CD14-positive monocyte (primary cell): ENCODE measurements around the gene ANTKMT. TPM values are rescaled to one million over a fixed set of nuclear protein-coding genes. Genes with fewer than 3 reads are reported as not detected.

ENCODE experiments used
- DNase-seq, 3 donors: peaks; one replicate each; pipeline ENCODE4 v3.0.0-alpha.2; 2011 to 2022
- H2AFZ ChIP-seq: 2 replicates; pipeline ENCODE4 v1.6.0; 2012; ENCODE audit warnings: mild to moderate bottlenecking, low read depth, low read length, inconsistent platforms; ENCODE audit not compliant: insufficient read depth, poor library complexity, severe bottlenecking
- H3K27ac ChIP-seq, 2 donors: 1 replicate in 1 of 2; 2 replicates in 1 of 2; pipeline ENCODE4 v1.5.1; 2012 to 2013; ENCODE audit warnings: low read length in 2 of 2, control low read depth in 1 of 2, inconsistent platforms in 1 of 2, low read depth in 1 of 2, mild to moderate bottlenecking in 1 of 2
- H3K27me3 ChIP-seq, 2 donors: one replicate each; pipeline versions ENCODE4 v1.6.0 to v1.6.1; 2011 to 2013; ENCODE audit warnings: low read length in 2 of 2; ENCODE audit not compliant: control insufficient read depth in 2 of 2, insufficient read depth in 2 of 2
- H3K36me3 ChIP-seq, 2 donors: replicated peaks in 1 of 2; 1 replicate in 1 of 2; 2 replicates in 1 of 2; pipeline versions ENCODE4 v1.5.1 to v1.6.1; 2012 to 2013; ENCODE audit warnings: low read length in 2 of 2, control low read depth in 1 of 2, inconsistent platforms in 1 of 2, mild to moderate bottlenecking in 1 of 2; ENCODE audit not compliant: insufficient read depth in 2 of 2, control insufficient read depth in 1 of 2
- H3K4me1 ChIP-seq, 2 donors: 1 replicate in 1 of 2; 2 replicates in 1 of 2; pipeline versions ENCODE4 v1.5.1 to v1.6.1; 2012 to 2013; ENCODE audit warnings: low read length in 2 of 2, control low read depth in 1 of 2, inconsistent platforms in 1 of 2, mild to moderate bottlenecking in 1 of 2, moderate library complexity in 1 of 2; ENCODE audit not compliant: insufficient read depth in 2 of 2, control insufficient read depth in 1 of 2
- H3K4me2 ChIP-seq: replicated peaks from 2 replicates; pipeline ENCODE3; 2012; ENCODE audit warnings: low read length, moderate library complexity, mild to moderate bottlenecking; ENCODE audit not compliant: poor library complexity, severe bottlenecking; ENCODE audit errors: extremely low read depth
- H3K4me3 ChIP-seq, 3 experiments: fragments of 200-600 bp in 1 of 3; sonication (generic) in 1 of 3; replicated peaks in 1 of 3; 1 replicate in 2 of 3; 2 replicates in 1 of 3; pipeline ENCODE4 v1.5.1; 2011 to 2013; ENCODE audit warnings: low read length in 3 of 3, mild to moderate bottlenecking in 3 of 3, control low read depth in 2 of 3, low read depth in 2 of 3, inconsistent platforms in 1 of 3, moderate library complexity in 1 of 3
- H3K79me2 ChIP-seq: 2 replicates; pipeline ENCODE4 v1.6.0; 2012; ENCODE audit warnings: mild to moderate bottlenecking, control low read depth, inconsistent platforms, low read length, moderate library complexity; ENCODE audit not compliant: insufficient read depth
- H3K9ac ChIP-seq: 2 replicates; pipeline ENCODE4 v1.6.0; 2017; ENCODE audit warnings: low read length, mild to moderate bottlenecking; ENCODE audit not compliant: insufficient read depth, poor library complexity, severe bottlenecking
- H3K9me3 ChIP-seq, 2 donors: replicated peaks in 1 of 2; 1 replicate in 1 of 2; 2 replicates in 1 of 2; pipeline versions ENCODE4 v1.5.1 to v1.6.1; 2012 to 2013; ENCODE audit warnings: low read length in 2 of 2, control low read depth in 1 of 2; ENCODE audit not compliant: control insufficient read depth in 1 of 2, insufficient read depth in 1 of 2
- H4K20me1 ChIP-seq: 2 replicates; pipeline ENCODE4 v1.6.0; 2012; ENCODE audit warnings: mild to moderate bottlenecking, low read length, control low read depth, moderate library complexity; ENCODE audit not compliant: insufficient read depth
- H3K27ac Mint-ChIP-seq, 7 donors: one replicate each; pipeline ENCODE4 v1.8.0; 2020; ENCODE audit warnings: mild to moderate bottlenecking in 7 of 7, mixed read lengths in 7 of 7, moderate library complexity in 6 of 7, inconsistent platforms in 2 of 7
- H3K27me3 Mint-ChIP-seq, 3 donors: one replicate each; pipeline ENCODE4 v1.8.0; 2021 to 2022; ENCODE audit warnings: low read depth in 3 of 3, mild to moderate bottlenecking in 3 of 3, mixed read lengths in 3 of 3, moderate library complexity in 3 of 3, inconsistent platforms in 1 of 3
- H3K36me3 Mint-ChIP-seq, 2 donors: one replicate each; pipeline ENCODE4 v1.8.0; 2020; ENCODE audit warnings: mixed read lengths in 2 of 2, inconsistent platforms in 1 of 2, mild to moderate bottlenecking in 1 of 2
- H3K4me1 Mint-ChIP-seq: one replicate; pipeline ENCODE4 v1.8.0; 2020; ENCODE audit warnings: mild to moderate bottlenecking, mixed read lengths
- H3K4me3 Mint-ChIP-seq, 2 donors: one replicate each; pipeline ENCODE4 v1.8.0; 2020; ENCODE audit warnings: mild to moderate bottlenecking in 2 of 2, mixed read lengths in 2 of 2, moderate library complexity in 1 of 2
- H3K9me3 Mint-ChIP-seq, 7 donors: one replicate each; pipeline ENCODE4 v1.8.0; 2020 to 2022; ENCODE audit warnings: mixed read lengths in 7 of 7, mild to moderate bottlenecking in 6 of 7, moderate library complexity in 6 of 7, inconsistent platforms in 2 of 7
- WGBS: methylation state at CpG from one replicate; pipeline ENCODE4 v1.1.5; 2013; ENCODE audit warnings: missing lambda C conversion rate; ENCODE audit not compliant: insufficient coverage; 5-methylcytosine and 5-hydroxymethylcytosine counted together
- intact Hi-C, 2 donors: fragments of 100-400 bp; cut with micrococcal nuclease; formaldehyde crosslinking; loops; one replicate each; pipeline versions ENCODE4 v1.15.0 to v1.15.1; 2023
- polyA plus RNA-seq, 3 donors: library from polyadenylated mRNA; depleted of rRNA in 1 of 3; unstranded in 2 of 3; stranded (reverse) in 1 of 3; fragments of 300-500 nt in 2 of 3; fragments of >200 nt in 1 of 3; fragmentation: Illumina TruSeq in 2 of 3; gene quantifications; 1 replicate in 2 of 3; 2 replicates in 1 of 3; pipeline ENCODE4 v1.2.3, GENCODE V29; 2012 to 2021
- TF ChIP-seq, protein P1 (sequence below): fragments of 200-600 bp; IDR thresholded peaks from one replicate; pipeline ENCODE4 v1.8.0; 2022; ENCODE audit warnings: antibody characterized with exemption, mild to moderate bottlenecking

ANTKMT gene
- polyA plus RNA-seq, 3 donors = 21.5 to 56.3 (median 34.4) TPM

DNA sequence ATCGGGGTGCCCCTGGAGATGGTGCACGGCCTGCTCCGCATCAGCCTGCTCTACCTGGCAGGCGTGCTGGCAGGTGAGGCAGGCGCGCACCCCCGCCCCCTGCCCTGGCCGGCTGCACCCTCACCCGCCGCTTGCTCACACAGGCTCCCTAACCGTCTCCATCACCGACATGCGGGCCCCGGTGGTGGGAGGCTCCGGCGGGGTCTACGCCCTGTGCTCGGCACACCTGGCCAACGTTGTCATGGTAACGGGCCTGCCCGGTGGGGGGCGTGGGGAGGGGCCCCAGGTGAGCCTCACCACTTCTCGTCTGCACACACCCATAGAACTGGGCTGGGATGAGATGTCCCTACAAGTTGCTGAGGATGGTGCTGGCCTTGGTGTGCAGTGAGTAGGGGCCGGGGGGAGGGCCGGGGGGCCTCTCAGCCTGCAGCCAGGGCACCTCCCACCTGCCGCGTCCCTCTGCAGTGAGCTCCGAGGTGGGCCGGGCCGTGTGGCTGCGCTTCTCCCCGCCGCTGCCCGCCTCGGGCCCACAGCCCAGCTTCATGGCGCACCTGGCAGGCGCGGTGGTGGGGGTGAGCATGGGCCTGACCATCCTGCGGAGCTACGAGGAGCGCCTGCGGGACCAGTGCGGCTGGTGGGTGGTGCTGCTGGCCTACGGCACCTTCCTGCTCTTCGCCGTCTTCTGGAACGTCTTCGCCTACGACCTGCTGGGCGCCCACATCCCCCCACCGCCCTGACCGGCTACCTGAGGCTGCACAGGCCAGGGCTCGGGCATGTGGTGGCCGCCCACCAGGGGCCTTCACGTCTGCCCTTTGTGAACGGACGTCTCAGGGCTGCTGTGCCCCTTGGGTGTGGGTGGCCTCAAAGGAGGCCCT lies 43.4 kb upstream of the ANTKMT start:
- Mint-ChIP-seq H3K27ac (no peak overlapping the region), H3K4me3 (peak overlapping the region in 1 of 2 donors; percentile 30), H3K4me1 (peaks cover 24% of the 10 kb centered on the region), H3K9me3 (peaks cover 0 to 5% (median 0%) of the 10 kb centered on the region in 7 donors), H3K36me3 (peaks cover 21 to 32% of the 10 kb centered on the region in 2 donors), H3K27me3 (peaks cover 21 to 38% (median 23%) of the 10 kb centered on the region in 3 donors)
- Histone ChIP-seq H3K9ac (no peak overlapping the region), H3K36me3 (peaks cover 23 to 30% of the 10 kb centered on the region in 2 donors), H3K4me3 (no peak overlapping the region), H3K27me3 (peaks cover 3 to 30% of the 10 kb centered on the region in 2 donors), H3K4me2 (no peak overlapping the region), H3K79me2 (peaks cover 22% of the 10 kb centered on the region), H3K9me3 (no peaks in the 10 kb centered on the region), H2AFZ (no peak overlapping the region), H3K27ac (no peak overlapping the region), H3K4me1 (peaks cover 27 to 43% of the 10 kb centered on the region in 2 donors), H4K20me1 (peaks cover 47% of the 10 kb centered on the region)
- intact Hi-C loops = loop anchor here in 1 of 2 donors (2.0 kb wide), 1 partner anchor 15 kb away; no protein-coding TSS in a partner anchor
- WGBS = 78% methylated on average over 36 of the region's 57 CpGs
- no peak for DNase-seq
- TF ChIP-seq, protein P1, sequence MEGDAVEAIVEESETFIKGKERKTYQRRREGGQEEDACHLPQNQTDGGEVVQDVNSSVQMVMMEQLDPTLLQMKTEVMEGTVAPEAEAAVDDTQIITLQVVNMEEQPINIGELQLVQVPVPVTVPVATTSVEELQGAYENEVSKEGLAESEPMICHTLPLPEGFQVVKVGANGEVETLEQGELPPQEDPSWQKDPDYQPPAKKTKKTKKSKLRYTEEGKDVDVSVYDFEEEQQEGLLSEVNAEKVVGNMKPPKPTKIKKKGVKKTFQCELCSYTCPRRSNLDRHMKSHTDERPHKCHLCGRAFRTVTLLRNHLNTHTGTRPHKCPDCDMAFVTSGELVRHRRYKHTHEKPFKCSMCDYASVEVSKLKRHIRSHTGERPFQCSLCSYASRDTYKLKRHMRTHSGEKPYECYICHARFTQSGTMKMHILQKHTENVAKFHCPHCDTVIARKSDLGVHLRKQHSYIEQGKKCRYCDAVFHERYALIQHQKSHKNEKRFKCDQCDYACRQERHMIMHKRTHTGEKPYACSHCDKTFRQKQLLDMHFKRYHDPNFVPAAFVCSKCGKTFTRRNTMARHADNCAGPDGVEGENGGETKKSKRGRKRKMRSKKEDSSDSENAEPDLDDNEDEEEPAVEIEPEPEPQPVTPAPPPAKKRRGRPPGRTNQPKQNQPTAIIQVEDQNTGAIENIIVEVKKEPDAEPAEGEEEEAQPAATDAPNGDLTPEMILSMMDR = no peak

DNA sequence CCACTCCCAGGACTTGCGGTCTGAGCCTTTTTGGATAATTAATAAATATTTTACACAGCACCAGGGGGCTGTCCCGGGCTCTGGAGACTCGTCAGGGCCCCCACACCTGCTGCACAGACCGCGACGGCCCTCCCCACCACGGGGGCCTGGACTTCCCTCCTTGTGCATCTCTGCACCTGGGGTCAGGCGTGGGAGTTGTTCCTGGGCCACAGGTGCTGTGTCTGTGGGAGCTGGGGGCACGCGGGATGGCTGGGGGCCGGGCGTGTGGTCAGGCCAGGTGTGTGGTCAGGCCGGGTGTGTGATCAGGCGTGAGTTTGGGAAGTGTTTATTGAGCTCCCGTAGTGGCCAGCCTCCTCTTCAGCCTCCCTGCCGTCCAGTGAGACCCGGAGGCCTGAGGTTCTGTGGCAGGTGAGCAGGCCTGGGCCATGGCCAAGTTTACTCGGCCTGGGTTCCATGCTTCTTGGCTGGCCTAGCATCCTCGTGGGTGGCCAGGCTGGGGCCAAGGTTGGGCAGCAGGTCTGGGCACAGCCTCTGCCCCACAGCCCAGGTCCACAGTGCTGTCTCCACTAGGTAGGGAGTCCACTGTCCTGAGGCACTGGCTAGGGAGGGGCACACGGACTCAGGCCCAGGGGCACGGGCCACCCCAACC lies 42.6 kb upstream of the ANTKMT start:
- Histone ChIP-seq H4K20me1 (peaks cover 47% of the 10 kb centered on the region), H3K9ac (no peak overlapping the region), H3K79me2 (peaks cover 29% of the 10 kb centered on the region), H3K27me3 (peaks cover 3 to 30% of the 10 kb centered on the region in 2 donors), H3K4me2 (no peak overlapping the region), H3K27ac (no peak overlapping the region), H3K36me3 (peaks cover 16 to 29% of the 10 kb centered on the region in 2 donors), H3K4me3 (no peak overlapping the region), H2AFZ (no peak overlapping the region), H3K4me1 (peaks cover 33 to 50% of the 10 kb centered on the region in 2 donors), H3K9me3 (no peaks in the 10 kb centered on the region)
- peaks cover 0 to 5% (median 0%) of the 10 kb centered on the region in 7 donors for H3K9me3 Mint-ChIP-seq
- peaks cover 18 to 30% of the 10 kb centered on the region in 2 donors for H3K36me3 Mint-ChIP-seq
- TF ChIP-seq, protein P1 = no peak
- no peak overlapping the region for H3K4me3 Mint-ChIP-seq
- peaks cover 29% of the 10 kb centered on the region for H3K4me1 Mint-ChIP-seq
- no peak for DNase-seq
- intact Hi-C loops = loop anchor here in 1 of 2 donors (2.0 kb wide), 1 partner anchor 16 kb away; no protein-coding TSS in a partner anchor
- WGBS = 88% methylated on average over 13 of the region's 21 CpGs
- H3K27me3 Mint-ChIP-seq = peaks cover 21 to 38% (median 23%) of the 10 kb centered on the region in 3 donors
- H3K27ac Mint-ChIP-seq = no peak overlapping the region
